Endothelial cell (in vitro differentiated cells): ENCODE data around the gene TGFBR3. TPM values are rescaled to one million over a fixed set of nuclear protein-coding genes. Genes with fewer than 3 reads are reported as not detected.

Source experiments
- DNase-seq: peaks from one replicate; pipeline ENCODE4 v3.0.0; 2021; ENCODE audit warnings: low spot score
- H3K27ac Mint-ChIP-seq: one replicate; pipeline ENCODE4 v1.8.0; 2021; ENCODE audit warnings: mixed read lengths, inconsistent platforms; ENCODE audit not compliant: unreplicated experiment
- H3K27me3 Mint-ChIP-seq: one replicate; pipeline ENCODE4 v1.8.0; 2021; ENCODE audit warnings: mild to moderate bottlenecking, moderate library complexity, mixed read lengths, inconsistent platforms; ENCODE audit not compliant: unreplicated experiment
- H3K36me3 Mint-ChIP-seq: one replicate; pipeline ENCODE4 v1.8.0; 2021; ENCODE audit warnings: mild to moderate bottlenecking, low read depth, mixed read lengths, inconsistent platforms; ENCODE audit not compliant: unreplicated experiment
- H3K4me1 Mint-ChIP-seq: one replicate; pipeline ENCODE4 v1.8.0; 2021; ENCODE audit warnings: mild to moderate bottlenecking, mixed read lengths, inconsistent platforms; ENCODE audit not compliant: unreplicated experiment
- H3K4me3 Mint-ChIP-seq: one replicate; pipeline ENCODE4 v1.8.0; 2021; ENCODE audit warnings: mild to moderate bottlenecking, mixed read lengths, inconsistent platforms; ENCODE audit not compliant: unreplicated experiment
- H3K9me3 Mint-ChIP-seq: one replicate; pipeline ENCODE4 v1.8.0; 2021; ENCODE audit warnings: mixed read lengths, inconsistent platforms; ENCODE audit not compliant: unreplicated experiment
- total RNA-seq: library from RNA; stranded (reverse); fragmentation: NEBNext Ultra II Directional; extraction: Animal tissue kit (Norgen Biotek cat#: 25700); gene quantifications from one replicate; pipeline ENCODE4 v1.2.1, GENCODE V29; 2021; ENCODE audit not compliant: unreplicated experiment
- TF ChIP-seq, protein P1 (sequence below): fragments of 200-600 bp; sonication (generic); IDR thresholded peaks from one replicate; pipeline ENCODE4 v1.5.0; 2021; ENCODE audit warnings: antibody characterized with exemption; ENCODE audit not compliant: unreplicated experiment

Gene TGFBR3
- total RNA-seq, 1 donor from 2014 or later: 39.2 TPM

DNA sequence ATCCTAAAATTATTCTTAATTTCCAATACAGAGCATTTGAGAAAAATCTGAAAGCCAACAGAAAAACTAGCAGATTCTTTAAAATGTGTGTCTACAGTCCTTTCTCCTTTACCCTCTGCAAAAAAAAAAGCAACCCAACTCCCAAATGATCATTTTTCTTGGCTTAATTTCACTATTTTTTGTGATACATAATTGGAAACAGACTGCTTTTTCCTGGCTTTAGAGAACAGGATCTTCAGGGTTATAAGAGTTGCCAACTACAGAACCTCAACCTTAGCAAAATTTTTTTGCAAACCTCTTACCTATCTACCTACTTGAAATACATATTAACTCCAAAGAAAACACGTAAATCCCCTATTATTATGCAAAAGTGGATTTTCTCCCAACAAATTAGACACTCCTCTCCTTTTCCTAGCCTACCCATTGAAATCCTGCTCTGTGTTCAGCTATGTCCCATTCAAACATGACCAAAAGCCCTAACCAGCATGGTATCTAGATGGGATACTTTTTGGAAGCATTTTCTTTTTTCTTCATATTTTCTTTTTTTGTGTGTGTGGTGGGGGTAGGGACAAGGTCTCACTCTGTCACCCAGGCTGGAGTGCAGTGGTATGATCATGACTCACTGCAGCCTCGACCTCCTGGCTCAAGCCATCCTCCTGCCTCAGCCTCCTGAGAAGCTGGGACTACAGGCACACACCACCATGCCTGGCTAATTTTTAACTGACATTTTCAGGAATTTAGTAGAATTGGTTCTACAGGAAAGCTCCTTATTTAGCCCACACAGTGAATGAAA lies 9.0 kb downstream of the TGFBR3 start:
- TF ChIP-seq, protein P1, sequence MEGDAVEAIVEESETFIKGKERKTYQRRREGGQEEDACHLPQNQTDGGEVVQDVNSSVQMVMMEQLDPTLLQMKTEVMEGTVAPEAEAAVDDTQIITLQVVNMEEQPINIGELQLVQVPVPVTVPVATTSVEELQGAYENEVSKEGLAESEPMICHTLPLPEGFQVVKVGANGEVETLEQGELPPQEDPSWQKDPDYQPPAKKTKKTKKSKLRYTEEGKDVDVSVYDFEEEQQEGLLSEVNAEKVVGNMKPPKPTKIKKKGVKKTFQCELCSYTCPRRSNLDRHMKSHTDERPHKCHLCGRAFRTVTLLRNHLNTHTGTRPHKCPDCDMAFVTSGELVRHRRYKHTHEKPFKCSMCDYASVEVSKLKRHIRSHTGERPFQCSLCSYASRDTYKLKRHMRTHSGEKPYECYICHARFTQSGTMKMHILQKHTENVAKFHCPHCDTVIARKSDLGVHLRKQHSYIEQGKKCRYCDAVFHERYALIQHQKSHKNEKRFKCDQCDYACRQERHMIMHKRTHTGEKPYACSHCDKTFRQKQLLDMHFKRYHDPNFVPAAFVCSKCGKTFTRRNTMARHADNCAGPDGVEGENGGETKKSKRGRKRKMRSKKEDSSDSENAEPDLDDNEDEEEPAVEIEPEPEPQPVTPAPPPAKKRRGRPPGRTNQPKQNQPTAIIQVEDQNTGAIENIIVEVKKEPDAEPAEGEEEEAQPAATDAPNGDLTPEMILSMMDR: no peak
- Mint-ChIP-seq H3K4me3 (no peak overlapping the region), H3K27ac (no peak overlapping the region), H3K4me1 (no peaks in the 10 kb centered on the region), H3K27me3 (peaks cover 4% of the 10 kb centered on the region), H3K36me3 (peaks cover 3% of the 10 kb centered on the region), H3K9me3 (no peaks in the 10 kb centered on the region)
- no peak for DNase-seq

DNA sequence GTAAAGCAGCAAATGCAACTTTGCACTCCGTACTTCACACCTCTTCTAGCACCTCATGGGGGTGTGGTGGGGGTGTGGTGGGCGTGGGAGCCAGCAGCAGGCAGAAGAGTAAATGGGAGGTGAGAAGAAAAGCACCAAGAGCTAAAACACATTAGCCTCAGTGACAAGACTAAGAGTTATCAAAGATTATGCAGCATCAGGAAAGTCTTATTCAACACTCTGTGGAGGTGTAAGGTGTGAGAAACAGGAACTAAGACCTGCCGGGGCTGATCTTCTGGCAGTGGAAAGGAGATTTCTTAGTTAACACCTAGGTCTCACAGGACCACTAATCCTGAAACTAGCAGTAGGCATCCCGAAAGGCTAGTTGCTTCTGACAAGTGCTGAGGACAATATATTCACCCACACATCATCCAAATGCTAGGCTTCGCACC lies 9.9 kb downstream of the TGFBR3 start:
- H3K4me1 Mint-ChIP-seq: no peaks in the 10 kb centered on the region
- H3K36me3 Mint-ChIP-seq: peaks cover 3% of the 10 kb centered on the region
- no peak overlapping the region for H3K4me3 Mint-ChIP-seq
- H3K27ac Mint-ChIP-seq: no peak overlapping the region
- DNase-seq: no peak
- peaks cover 4% of the 10 kb centered on the region for H3K27me3 Mint-ChIP-seq
- TF ChIP-seq, protein P1: no peak
- H3K9me3 Mint-ChIP-seq: no peaks in the 10 kb centered on the region

DNA sequence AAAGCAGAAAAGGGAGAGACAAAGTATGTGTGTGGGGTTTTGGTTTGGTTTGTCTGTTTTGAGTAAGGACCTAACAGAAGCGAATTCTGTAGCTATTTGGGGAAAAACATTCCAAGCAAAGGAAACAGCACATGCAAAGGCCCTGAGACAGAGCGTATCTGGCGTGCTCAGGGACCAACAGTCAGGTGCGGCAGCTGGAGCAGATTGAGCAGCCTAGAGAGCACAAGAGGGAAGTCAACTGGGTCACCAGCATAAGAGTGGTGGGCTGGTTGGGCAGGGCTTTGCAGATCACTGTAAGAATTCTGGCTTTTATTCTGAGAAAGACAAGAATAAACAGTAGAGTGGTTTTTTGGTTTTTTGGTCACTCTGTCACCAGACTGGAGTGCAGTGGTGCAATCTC lies 11.8 kb downstream of the TGFBR3 start:
- TF ChIP-seq, protein P1: no peak
- Mint-ChIP-seq H3K9me3 (no peaks in the 10 kb centered on the region), H3K27me3 (peaks cover 4% of the 10 kb centered on the region)

DNA sequence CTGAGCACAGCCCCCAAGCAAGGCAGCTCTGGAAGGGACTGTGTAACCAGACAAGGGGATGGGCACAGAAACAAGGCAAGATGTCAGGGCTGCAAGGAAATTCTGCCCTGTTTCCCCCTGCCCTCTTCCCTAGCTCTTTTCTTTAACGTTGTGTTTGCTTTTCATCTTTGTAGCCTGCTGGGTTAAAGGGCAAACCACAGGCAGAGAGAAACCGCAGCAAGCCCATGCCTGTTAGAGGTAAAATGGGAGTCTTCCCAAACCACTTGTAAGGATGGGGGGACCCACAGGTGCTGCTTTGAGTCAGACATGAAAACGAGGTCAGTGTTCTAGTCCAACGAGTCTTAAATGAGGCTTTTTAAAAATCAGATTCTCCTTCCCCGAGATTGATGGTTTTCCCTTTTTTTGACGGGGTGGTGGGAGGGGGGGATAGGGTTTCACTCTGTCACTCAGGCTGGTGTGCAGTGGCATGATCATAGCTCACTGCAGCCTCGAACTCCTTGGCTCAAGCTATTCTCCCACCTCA lies 13.3 kb downstream of the TGFBR3 start:
- Mint-ChIP-seq H3K27ac (no peak overlapping the region), H3K9me3 (no peaks in the 10 kb centered on the region), H3K4me1 (no peaks in the 10 kb centered on the region), H3K27me3 (peaks cover 4% of the 10 kb centered on the region), H3K36me3 (peaks cover 3% of the 10 kb centered on the region), H3K4me3 (no peak overlapping the region)
- no peak for DNase-seq
- TF ChIP-seq, protein P1: no peak

More for the DNA sequence above, 11.8 kb downstream of the TGFBR3 start:
- Mint-ChIP-seq H3K36me3 (peaks cover 3% of the 10 kb centered on the region), H3K27ac (no peak overlapping the region), H3K4me1 (no peaks in the 10 kb centered on the region), H3K4me3 (no peak overlapping the region)
- no peak for DNase-seq

GRCh38 chr1:91872000-91872399 lies 14.0 kb downstream of the TGFBR3 start:
- Mint-ChIP-seq H3K27ac (no peak overlapping the region), H3K36me3 (peaks cover 3% of the 10 kb centered on the region), H3K4me3 (no peak overlapping the region), H3K4me1 (no peaks in the 10 kb centered on the region), H3K9me3 (no peaks in the 10 kb centered on the region), H3K27me3 (peaks cover 4% of the 10 kb centered on the region)
- TF ChIP-seq, protein P1: no peak
- no peak for DNase-seq
